Endothelial cell (in vitro differentiated cells): ENCODE measurements around the gene PGRMC2. TPM values are rescaled to one million over a fixed set of nuclear protein-coding genes. Genes with fewer than 3 reads are reported as not detected.

Experiments
- DNase-seq: peaks from one replicate; pipeline ENCODE4 v3.0.0; 2021; ENCODE audit warnings: low spot score
- H3K27ac Mint-ChIP-seq: one replicate; pipeline ENCODE4 v1.8.0; 2021; ENCODE audit warnings: mixed read lengths, inconsistent platforms; ENCODE audit not compliant: unreplicated experiment
- H3K27me3 Mint-ChIP-seq: one replicate; pipeline ENCODE4 v1.8.0; 2021; ENCODE audit warnings: mild to moderate bottlenecking, moderate library complexity, mixed read lengths, inconsistent platforms; ENCODE audit not compliant: unreplicated experiment
- H3K36me3 Mint-ChIP-seq: one replicate; pipeline ENCODE4 v1.8.0; 2021; ENCODE audit warnings: mild to moderate bottlenecking, low read depth, mixed read lengths, inconsistent platforms; ENCODE audit not compliant: unreplicated experiment
- H3K4me1 Mint-ChIP-seq: one replicate; pipeline ENCODE4 v1.8.0; 2021; ENCODE audit warnings: mild to moderate bottlenecking, mixed read lengths, inconsistent platforms; ENCODE audit not compliant: unreplicated experiment
- H3K4me3 Mint-ChIP-seq: one replicate; pipeline ENCODE4 v1.8.0; 2021; ENCODE audit warnings: mild to moderate bottlenecking, mixed read lengths, inconsistent platforms; ENCODE audit not compliant: unreplicated experiment
- H3K9me3 Mint-ChIP-seq: one replicate; pipeline ENCODE4 v1.8.0; 2021; ENCODE audit warnings: mixed read lengths, inconsistent platforms; ENCODE audit not compliant: unreplicated experiment
- CTCF ChIP-seq: fragments of 200-600 bp; sonication (generic); IDR thresholded peaks from one replicate; pipeline ENCODE4 v1.5.0; 2021; ENCODE audit warnings: antibody characterized with exemption; ENCODE audit not compliant: unreplicated experiment
- total RNA-seq: library from RNA; stranded (reverse); fragmentation: NEBNext Ultra II Directional; extraction: Animal tissue kit (Norgen Biotek cat#: 25700); gene quantifications from one replicate; pipeline ENCODE4 v1.2.1, GENCODE V29; 2021; ENCODE audit not compliant: unreplicated experiment

The PGRMC2 gene
- total RNA-seq, 1 donor from 2014 or later, result 37.4 TPM

- no peaks in the 10 kb centered on the region for H3K36me3 Mint-ChIP-seq
- peaks cover 12% of the 10 kb centered on the region for H3K4me1 Mint-ChIP-seq
- no peak for TF ChIP-seq CTCF
- no peak overlapping the region for H3K27ac Mint-ChIP-seq
- no peak for DNase-seq
- H3K9me3 Mint-ChIP-seq, result no peaks in the 10 kb centered on the region
- H3K4me3 Mint-ChIP-seq, result no peak overlapping the region
- H3K27me3 Mint-ChIP-seq, result peaks cover 3% of the 10 kb centered on the region
Observed at GRCh38 chr4:128294464-128294863, 6.9 kb upstream of the PGRMC2 start.

- Mint-ChIP-seq H3K27ac (no peak overlapping the region), H3K36me3 (peaks cover 6% of the 10 kb centered on the region)
Observed at GRCh38 chr4:128292349-128292748, 4.7 kb upstream of the PGRMC2 start.

GRCh38 chr4:128291096-128291495, 3.5 kb upstream of the PGRMC2 start:
- Mint-ChIP-seq H3K27me3 (peaks cover 12% of the 10 kb centered on the region), H3K36me3 (peaks cover 6% of the 10 kb centered on the region), H3K27ac (no peak overlapping the region)

More at GRCh38 chr4:128292349-128292748, 4.7 kb upstream of the PGRMC2 start:
- H3K4me3 Mint-ChIP-seq, result no peak overlapping the region
- TF ChIP-seq CTCF, result no peak
- H3K9me3 Mint-ChIP-seq, result no peaks in the 10 kb centered on the region
- H3K27me3 Mint-ChIP-seq, result peaks cover 3% of the 10 kb centered on the region
- no peak for DNase-seq
- peaks cover 13% of the 10 kb centered on the region for H3K4me1 Mint-ChIP-seq

GRCh38 chr4:128290526-128290925, 2.9 kb upstream of the PGRMC2 start:
- no peak for DNase-seq
- peaks cover 27% of the 10 kb centered on the region for H3K4me1 Mint-ChIP-seq
- H3K4me3 Mint-ChIP-seq, result no peak overlapping the region
- no peak for TF ChIP-seq CTCF
- peaks cover 12% of the 10 kb centered on the region for H3K27me3 Mint-ChIP-seq
- no peak overlapping the region for H3K27ac Mint-ChIP-seq
- H3K9me3 Mint-ChIP-seq, result no peaks in the 10 kb centered on the region
- H3K36me3 Mint-ChIP-seq, result peaks cover 6% of the 10 kb centered on the region

More at GRCh38 chr4:128291096-128291495, 3.5 kb upstream of the PGRMC2 start:
- H3K4me3 Mint-ChIP-seq, result no peak overlapping the region
- DNase-seq, result no peak
- no peak for TF ChIP-seq CTCF
- H3K4me1 Mint-ChIP-seq, result peaks cover 21% of the 10 kb centered on the region
- no peaks in the 10 kb centered on the region for H3K9me3 Mint-ChIP-seq

GRCh38 chr4:128289523-128290158, 2.0 kb upstream of the PGRMC2 start:
- no peak for DNase-seq
- Mint-ChIP-seq H3K9me3 (no peaks in the 10 kb centered on the region), H3K27ac (no peak overlapping the region), H3K4me1 (peaks cover 26% of the 10 kb centered on the region), H3K4me3 (no peak overlapping the region), H3K27me3 (peaks cover 12% of the 10 kb centered on the region), H3K36me3 (peaks cover 6% of the 10 kb centered on the region)
- TF ChIP-seq CTCF, result no peak
